ENCODE results near the gene KCNH1. TPM values are rescaled to one million over a fixed set of nuclear protein-coding genes. Genes with fewer than 3 reads are reported as not detected.
A peak's percentile ranks its signal among the peaks of the same experiment; 100 is the strongest.
"Not testable (repeated sequence)": the region's sequence is repeated elsewhere in the genome, so short reads cannot be mapped to it uniquely, and the experiment has no call there.

KCNH1 gene
- total RNA-seq, 1 experiment from 2014 or later: 0.15 TPM

DNA sequence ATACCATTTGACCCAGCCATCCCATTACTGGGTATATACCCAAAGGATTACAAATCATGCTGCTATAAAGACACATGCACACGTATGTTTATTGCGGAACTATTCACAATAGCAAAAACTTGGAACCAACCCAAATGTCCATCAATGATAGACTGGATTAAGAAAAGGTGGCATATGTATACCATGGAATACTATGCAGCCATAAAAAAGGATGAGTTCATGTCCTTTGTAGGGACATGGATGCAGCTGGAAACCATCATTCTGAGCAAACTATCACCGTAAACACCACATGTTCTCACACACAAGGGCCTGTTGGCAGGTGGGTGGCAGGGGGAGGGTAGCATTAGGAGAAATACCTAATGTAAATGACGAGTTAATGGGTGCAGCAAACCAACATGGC, 472.4 kb downstream of the KCNH1 start:
- DNase-seq (ENCODE audit: extremely low read depth, low read depth): not testable (repeated sequence)

DNA sequence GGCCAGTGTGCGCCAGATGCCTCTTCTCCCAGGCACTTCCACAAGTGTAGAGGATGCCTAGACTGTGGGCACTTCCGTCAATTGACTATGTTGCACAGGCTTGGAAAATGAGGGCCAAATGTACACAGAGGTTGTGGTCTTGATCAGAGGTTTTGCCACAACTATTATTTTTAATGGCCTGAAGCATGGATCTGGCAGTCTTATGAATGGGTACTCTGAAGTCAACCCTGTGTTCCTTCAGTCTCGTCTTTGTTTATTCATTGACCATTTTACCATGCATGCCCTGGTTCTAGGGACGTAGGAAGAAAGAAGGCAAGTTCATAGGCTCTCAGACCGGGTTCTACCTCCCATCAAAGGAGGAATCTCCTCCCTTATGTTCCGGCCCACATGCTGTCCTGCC, 476.1 kb downstream of the KCNH1 start:
- no peak for DNase-seq (ENCODE audit: extremely low read depth, low read depth)

DNA sequence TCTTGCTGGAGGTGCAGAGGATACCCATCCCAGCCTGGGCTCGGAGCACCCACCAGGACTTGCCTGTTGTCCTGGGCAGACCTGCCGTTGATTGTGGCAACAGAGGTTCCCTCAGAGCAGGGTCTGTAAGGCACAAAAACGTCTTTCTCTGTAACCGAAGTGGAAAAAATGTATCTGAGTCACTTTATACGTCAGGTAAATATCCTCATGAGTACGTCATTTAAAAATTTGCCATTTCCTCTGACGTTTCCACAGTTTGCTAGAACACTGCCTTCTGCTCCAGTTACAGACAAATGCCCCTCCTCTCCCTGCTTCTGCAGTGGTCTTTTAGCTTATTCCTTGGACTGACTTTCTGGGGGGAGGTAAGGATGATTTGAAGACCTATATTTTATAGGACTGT, 478.4 kb downstream of the KCNH1 start:
- no peak for DNase-seq (ENCODE audit: extremely low read depth, low read depth)

DNA sequence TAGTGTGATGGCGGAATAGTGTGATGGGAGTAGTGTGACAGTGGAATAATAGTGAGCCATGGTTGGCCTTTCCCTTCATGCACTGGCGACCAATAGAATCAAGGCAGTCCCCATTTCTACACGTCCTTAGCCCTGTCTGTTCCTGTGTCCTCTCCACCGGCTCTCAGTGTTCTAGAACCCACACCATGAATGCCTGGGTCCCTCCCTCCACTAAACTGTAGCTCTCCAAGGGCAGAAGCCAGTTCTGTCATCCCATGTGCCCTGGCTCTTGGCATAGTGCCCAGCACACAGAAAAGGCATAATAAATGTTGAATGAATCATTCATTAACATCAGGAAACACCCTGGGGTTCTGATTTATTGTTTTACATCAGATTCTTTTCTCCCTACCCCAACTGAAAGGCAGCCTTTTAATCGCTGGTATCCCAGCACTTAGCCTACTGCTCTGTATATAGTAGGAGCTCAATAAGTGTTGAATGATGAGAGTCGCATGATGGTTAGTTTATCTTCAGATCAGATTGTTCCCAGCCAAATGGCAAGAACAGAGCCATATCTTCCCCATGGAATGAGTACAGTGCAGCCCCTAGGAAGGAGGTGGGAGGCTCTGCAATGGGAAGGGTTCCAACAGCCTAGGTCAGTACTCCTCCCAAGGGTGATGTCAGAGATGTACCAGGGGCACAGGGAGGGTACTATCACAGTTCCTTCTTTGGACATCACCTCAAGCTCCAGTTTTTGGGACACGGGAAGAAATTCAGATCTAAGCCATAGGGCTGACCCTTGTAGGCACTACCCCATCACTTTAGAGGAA, 479.6 kb downstream of the KCNH1 start:
- no peak for DNase-seq (ENCODE audit: extremely low read depth, low read depth)

DNA sequence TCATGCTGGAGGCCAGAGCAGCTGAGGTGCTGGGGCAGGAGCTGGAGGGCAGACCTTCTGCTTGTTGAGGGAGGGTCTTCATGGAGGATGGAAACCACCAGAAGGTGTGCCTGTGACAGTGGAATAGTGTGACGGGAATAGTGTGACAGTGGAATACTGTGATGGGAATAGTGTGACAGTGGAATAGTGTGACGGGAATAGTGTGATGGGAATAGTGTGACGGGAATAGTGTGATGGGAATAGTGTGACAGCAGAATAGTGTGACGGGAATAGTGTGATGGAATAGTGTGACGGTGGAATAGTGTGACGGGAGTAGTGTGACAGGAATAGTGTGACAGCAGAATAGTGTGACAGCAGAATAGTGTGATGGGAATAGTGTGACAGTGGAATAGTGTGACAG, 480.2 kb downstream of the KCNH1 start:
- DNase-seq (ENCODE audit: extremely low read depth, low read depth): no peak

DNA sequence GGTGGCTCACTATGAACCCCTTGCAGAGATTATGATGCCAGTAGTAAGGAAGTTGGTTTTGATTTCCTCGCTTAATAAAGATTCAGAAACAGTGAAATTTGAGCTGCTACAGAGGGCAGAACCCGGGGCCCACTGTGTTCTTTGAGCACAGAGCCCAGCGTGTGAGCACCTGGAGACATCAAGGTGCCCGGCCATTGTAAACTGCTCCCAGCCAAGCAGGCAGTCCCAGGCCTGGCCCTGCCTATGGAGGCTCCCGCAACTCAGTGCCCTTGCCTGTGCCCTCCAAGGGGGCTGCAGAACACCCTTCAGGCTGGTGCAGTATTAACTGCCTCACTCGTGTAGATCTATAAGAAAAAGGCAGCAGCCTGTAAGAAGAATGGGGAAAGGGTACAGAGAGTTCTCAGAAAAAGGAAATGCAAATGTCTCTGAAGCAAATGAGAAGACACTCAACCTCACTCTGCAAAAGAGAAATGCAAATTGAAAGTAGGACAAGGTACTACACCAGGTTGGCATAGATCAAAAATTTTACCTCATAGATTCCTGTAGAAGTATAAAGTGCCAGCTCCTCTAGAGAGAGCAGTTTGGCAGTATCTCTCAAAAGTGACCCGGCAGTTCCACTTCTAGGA, 481.5 kb downstream of the KCNH1 start:
- DNase-seq (ENCODE audit: extremely low read depth, low read depth): no peak

DNA sequence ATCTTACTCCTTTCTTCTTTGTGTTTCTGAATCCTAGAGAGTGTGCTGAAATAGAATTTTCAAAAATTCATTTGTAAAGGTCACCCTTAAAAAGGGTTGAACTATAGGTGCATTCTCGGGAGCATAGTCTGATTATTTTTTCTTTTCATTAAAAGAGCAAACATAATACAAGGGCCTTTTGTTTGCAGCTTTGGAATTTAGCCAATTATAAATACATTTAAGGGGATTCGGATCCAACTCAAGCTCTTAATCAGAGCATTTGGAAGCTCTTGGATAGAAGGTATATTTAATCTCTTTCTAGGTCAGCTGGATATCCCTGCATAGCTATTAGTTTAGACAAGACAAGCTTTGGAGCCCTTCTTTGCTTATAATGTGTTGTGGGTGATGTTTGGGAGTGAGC, 483.5 kb downstream of the KCNH1 start:
- no peak for DNase-seq (ENCODE audit: extremely low read depth, low read depth)

DNA sequence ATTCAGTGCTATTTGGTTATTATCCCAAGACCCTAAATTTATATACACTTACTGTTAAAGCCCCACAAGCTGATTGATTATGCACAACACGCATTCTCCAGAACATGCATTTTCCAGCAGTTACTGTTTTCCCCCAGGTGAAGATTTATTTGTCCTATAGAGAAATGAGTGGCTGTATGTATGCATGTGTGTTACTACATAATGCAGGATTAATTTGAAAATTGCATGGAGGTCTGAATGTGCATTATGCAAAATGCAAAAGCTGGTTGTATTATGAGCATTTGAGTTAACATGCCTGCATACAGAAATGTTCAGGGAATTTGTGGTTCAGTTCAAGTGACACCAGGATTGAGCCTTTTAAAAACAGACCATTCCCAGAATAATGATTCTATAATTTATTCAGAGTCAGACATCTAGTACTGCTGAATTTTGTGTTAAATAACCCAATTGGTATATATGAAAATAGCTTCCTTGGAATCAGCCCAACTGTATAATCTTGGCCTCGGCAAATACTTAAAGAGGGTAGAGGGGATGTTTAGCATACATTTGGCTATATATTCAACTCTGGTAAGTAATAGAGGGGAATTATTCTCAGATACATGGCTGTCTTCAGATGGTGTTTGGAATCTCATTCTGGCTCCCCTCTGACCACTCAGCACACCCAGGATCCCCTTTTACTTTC, 485.2 kb downstream of the KCNH1 start:
- DNase-seq (ENCODE audit: extremely low read depth, low read depth): no peak

DNA sequence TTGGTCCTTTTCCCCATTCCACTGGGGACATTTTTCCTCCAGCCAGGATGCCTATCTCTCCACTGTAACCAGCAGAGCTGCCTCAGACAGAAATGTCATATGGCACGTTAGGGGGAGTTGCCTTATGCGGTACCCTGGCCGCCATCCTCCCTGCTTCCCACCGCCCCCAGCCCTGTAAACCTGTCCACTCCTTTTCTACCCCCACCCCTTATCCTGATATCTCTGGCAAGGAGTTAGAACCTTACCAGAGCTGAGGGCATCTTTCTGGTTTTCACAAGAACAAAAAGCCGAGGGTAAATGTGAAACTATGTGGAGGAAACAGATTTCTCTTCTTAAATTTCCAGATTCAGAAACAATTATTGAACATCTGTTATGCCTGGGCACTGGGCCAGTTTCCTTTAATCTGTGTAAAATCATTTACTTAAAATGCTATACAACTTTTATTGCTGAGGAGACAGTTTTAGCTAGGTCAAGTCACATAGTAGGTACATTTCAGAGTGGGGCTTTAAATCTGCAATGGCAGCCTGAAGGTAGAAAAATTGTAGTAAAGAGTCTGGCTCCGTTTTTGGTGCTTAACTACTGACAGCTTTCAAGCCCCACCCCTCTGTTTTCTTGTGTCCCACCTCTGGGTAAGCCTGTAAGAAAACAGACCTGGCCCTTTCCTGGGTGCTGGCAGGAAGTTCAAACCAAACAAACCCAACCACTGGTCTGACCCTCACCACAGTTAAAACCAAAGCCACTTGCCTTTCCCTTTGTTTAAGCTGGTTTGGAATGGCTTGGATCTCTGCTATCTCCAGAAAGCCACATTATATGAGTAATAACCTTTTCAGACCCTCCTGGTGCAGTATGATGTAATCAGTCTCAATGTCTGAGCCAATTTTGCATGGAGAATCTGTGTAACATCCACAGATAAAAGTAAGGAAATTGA, 486.3 kb downstream of the KCNH1 start:
- DNase-seq (ENCODE audit: extremely low read depth, low read depth): no peak

DNA sequence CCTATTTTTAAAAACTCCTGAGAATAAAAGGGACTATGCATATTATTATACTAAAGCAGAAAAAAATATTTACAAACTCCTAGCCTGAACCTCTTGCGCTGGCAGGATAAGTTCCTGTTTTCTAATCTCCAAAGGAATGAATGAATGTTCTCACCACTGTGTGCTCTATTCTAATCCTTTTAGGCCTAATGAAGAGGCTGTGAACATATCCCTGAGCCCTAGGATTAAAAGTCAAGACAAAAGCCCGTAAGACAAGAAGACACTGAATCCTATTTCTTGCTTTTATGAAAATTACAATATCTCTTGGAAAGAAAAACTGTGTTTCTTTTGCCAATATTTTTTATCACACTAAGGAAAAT, 487.7 kb downstream of the KCNH1 start:
- no peak for DNase-seq (ENCODE audit: extremely low read depth, low read depth)

DNA sequence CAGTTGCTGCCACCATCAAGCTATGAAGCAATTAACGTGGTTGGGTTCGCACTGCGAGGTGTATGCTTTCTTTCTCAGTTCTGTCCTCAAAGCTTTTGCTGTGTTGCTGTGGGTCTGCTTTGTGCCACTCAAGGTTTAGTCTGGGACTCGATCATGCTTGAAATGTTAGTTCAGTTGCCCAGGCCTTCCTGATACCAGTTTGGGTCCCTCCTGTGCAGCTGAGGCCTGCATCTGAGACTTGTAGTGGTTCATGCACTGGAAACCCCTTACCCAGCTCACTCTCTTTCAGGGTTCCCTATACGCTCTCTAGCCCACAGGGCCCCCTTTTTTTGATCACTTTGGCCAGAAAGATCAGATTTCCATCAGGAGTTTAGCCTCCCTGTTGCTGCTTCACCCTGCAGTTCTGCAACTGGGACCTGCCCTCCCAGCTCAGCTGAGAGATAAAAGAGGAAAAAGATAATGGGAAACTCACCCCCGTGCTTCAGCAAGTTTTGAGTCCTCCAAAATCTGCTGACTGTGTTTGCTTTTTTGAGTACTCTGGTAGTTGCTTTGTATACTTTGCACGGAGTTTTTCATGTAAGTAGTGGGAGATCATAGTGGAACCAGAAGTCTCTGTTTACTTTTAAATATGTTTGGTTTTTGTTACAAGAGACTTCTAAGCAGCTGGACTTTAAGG, 488.2 kb downstream of the KCNH1 start:
- DNase-seq (ENCODE audit: extremely low read depth, low read depth): no peak

DNA sequence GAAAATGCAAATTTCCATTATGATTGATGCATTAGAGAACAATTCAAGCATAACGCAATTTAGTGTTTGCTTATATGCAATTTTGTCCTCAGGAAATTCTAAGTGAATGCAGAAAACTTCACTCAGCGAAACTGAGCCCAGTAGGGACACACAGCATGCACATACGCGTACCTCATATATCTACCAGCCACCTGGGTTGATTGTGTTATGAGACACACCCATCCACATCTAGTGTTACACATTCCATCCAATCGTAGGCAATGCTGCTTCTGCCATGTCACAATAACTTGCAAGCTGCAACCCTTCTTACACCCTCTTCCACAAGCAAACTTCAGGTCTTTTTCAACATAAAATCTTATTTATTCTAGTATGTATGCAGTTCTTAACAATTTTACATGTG, 492.4 kb downstream of the KCNH1 start:
- DNase-seq (ENCODE audit: extremely low read depth, low read depth): no peak

DNA sequence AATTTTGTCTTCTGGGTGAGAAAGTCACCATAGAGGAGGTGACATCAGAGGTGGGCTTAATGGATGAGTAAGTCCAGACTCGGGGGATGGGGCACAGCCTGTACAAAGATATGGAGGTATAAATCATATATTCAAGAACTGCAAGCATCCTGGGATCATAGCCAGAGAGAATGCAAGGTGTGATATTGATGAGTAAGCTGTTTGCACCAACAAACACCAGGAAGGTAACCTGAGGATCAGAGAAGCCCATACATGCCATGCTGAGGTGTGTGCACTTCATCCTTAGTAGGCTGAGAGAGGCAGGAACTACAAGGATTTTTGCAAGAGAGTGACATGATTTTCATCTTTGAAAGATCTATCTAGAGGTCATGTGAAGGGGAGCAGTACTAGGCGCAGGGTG, 498.8 kb downstream of the KCNH1 start:
- no peak for DNase-seq (ENCODE audit: extremely low read depth, low read depth)

DNA sequence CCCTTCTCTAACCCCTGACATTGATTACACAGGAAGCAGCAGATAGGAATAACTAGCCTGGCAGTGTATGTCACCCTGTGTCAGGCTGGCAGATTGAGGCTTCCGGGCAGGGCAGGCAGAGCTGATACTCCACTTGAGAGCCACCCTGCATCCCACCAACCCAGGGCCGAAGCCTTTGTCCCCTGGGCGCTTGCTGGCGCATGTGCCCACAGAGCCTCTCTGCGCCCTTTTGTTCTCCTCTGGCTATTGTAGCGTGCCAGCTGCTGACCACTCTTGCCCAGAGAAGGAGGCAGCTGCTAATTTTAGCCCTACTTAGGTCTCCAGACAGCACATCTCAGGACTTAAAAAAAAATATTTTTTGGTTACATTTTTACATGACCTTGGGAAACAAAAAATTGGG, 500.3 kb downstream of the KCNH1 start:
- DNase-seq (ENCODE audit: extremely low read depth, low read depth): no peak

DNA sequence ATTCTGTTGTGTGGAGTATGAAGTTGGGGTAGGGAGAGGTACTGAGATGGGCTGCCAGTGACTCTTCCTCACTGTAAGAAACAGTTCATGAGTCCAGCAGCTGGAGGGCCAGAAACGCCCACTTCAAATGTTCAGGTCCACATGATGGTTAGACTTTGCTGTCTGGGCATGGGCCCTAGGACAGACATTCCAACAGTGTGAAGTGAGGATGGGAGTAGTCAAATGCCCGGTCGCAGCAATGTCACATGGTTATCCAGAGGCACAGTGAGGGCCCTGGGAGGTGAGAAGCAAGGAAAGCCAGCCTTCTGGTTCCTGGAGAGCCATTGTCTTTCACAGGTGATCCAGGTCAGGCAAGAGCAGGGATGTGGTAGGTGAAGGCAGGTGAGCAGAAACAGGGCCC, 500.8 kb downstream of the KCNH1 start:
- no peak for DNase-seq (ENCODE audit: extremely low read depth, low read depth)

DNA sequence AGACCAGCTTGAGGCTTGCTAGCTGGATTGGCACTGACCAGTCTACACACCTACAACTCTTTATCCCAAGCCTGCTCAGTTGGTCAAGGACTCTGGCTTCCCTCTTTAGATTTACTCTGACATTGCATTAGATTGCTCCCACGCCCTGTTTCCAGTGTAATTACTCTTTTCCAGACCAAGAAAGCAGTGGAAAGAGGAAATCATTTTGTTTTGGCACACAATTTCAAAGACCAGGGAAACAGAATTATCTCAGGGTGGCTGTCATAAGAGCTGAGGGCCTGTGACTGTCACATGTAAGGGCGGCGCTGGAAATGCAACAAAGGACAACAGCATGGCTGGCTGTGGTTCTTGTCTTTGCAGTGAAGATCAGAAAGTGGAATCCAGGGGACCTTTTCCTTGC, 502.5 kb downstream of the KCNH1 start:
- DNase-seq (ENCODE audit: extremely low read depth, low read depth): no peak

DNA sequence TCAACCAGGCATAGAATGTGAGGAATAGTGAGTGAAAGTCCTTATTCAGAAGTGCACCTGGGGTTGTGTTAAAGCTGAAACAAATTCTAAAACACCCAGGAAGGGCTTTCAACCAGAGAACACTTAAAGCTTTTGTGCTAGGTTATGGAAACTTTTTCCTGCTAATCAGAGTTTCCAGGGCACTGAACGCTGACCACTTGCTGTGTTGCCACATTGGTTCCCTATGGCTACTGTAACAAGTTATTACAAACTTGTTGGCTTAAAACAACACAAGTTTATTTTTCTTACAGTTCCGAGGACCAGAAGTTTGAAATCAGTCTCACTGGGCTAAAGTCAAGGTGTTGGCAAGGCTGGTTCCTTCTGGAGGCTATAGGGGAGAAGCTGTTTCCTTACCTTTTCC, 504.7 kb downstream of the KCNH1 start:
- no peak for DNase-seq (ENCODE audit: extremely low read depth, low read depth)

DNA sequence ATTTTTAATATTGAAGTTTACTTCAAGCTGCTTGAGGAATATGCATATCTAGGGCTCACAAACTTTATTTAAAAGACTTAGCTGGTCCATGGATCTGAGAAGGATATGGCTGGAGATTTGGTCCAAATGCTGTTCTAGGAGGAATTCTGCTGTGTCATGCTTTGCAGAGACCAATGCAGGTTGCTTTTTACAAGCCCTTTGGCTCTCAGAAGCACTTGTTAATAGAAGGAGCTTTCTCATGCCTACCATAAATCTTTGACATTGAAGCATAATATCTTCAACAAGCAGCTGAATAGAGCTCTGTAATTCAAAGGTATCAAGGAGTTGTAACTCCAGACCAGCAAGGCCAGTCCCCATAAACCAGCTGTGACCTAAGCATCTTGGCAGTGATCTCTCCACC, 506.2 kb downstream of the KCNH1 start:
- DNase-seq (ENCODE audit: extremely low read depth, low read depth): peak; percentile 19

Measured in NCI-H460 (cell line).